Endothelial cell of umbilical vein (primary cell): ENCODE data around the gene LMNB1. TPM values are rescaled to one million over a fixed set of nuclear protein-coding genes. Genes with fewer than 3 reads are reported as not detected.

ENCODE experiments used
- BruUV-seq: library from RNA; stranded (reverse); fragments of 400-500 nt; replicated peaks from 2 replicates; lab custom pipeline; 2021; lab: Mats Ljungman, UMichigan
- CTCF ChIA-PET: fragments of 300-600, 350-600 bp; sonication (Branson Sonifier 250); formaldehyde crosslinking; loops from one replicate; lab custom pipeline; 2021; ENCODE audit warnings: antibody characterized with exemption, inconsistent platforms; lab: Charles Lee
- POLR2A ChIA-PET: fragments of 300-600, 350-600 bp; sonication (Branson Sonifier 250); formaldehyde crosslinking; loops from one replicate; lab custom pipeline; 2021; ENCODE audit warnings: antibody characterized with exemption, inconsistent platforms; lab: Charles Lee
- DNase-seq: peaks from one replicate; pipeline ENCODE4 v3.0.0-alpha.2; 2011; ENCODE audit warnings: low read depth, low spot score
- FAIRE-seq: peaks from 2 replicates; lab custom pipeline; 2011; peaks lifted over from hg19 to GRCh38; lab: Jason Lieb, UNC
- H2AFZ ChIP-seq: 2 replicates; pipeline ENCODE4 v1.6.0; 2012; ENCODE audit warnings: low read depth, low read length, control low read depth, inconsistent platforms
- H3K27ac ChIP-seq: 2 replicates; pipeline ENCODE4 v1.5.1; 2011; ENCODE audit warnings: low read depth, mild to moderate bottlenecking, control low read depth, low read length, moderate library complexity; ENCODE audit not compliant: insufficient read depth
- H3K27me3 ChIP-seq, 2 experiments: 2 replicates each; pipeline versions ENCODE4 v1.6.0 to v1.6.1; 2011; ENCODE audit warnings: low read length in 2 of 2, mixed read lengths in 1 of 2; ENCODE audit not compliant: control insufficient read depth in 2 of 2, insufficient read depth in 2 of 2
- H3K36me3 ChIP-seq, 2 experiments: 2 replicates in 1 of 2; 3 replicates in 1 of 2; pipeline ENCODE4 v1.5.1; 2011; ENCODE audit warnings: low read length in 2 of 2, mild to moderate bottlenecking in 1 of 2, moderate library complexity in 1 of 2; ENCODE audit not compliant: control insufficient read depth in 2 of 2, insufficient read depth in 2 of 2; ENCODE audit errors: extremely low read depth in 1 of 2
- H3K4me1 ChIP-seq: 3 replicates; pipeline ENCODE4 v1.5.1; 2011; ENCODE audit warnings: mild to moderate bottlenecking, low read length; ENCODE audit not compliant: control insufficient read depth, insufficient read depth; ENCODE audit errors: extremely low read depth
- H3K4me2 ChIP-seq: 2 replicates; pipeline ENCODE4 v1.6.1; 2011; ENCODE audit warnings: low read length, control low read depth, mixed read lengths; ENCODE audit not compliant: insufficient read depth
- H3K4me3 ChIP-seq, 3 experiments: fragments of 200-600 bp in 1 of 3; sonication (generic), shearing (Covaris generic) in 1 of 3; replicated peaks in 1 of 3; 2 replicates each; pipeline ENCODE4 v1.5.1; 2011 to 2016; ENCODE audit warnings: control low read depth in 3 of 3, low read length in 3 of 3, mild to moderate bottlenecking in 2 of 3, inconsistent platforms in 1 of 3, low read depth in 1 of 3, moderate library complexity in 1 of 3; ENCODE audit not compliant: insufficient read depth in 1 of 3
- H3K79me2 ChIP-seq: 2 replicates; pipeline ENCODE4 v1.6.0; 2012; ENCODE audit warnings: low read length, inconsistent platforms; ENCODE audit not compliant: control insufficient read depth, insufficient read depth
- H3K9ac ChIP-seq: replicated peaks from 2 replicates; pipeline ENCODE3; 2011; ENCODE audit warnings: low read length, control low read depth; ENCODE audit not compliant: insufficient read depth; ENCODE audit errors: extremely low read depth
- H3K9me1 ChIP-seq: replicated peaks from 3 replicates; pipeline ENCODE4 v1.6.0; 2011; ENCODE audit warnings: mild to moderate bottlenecking, low read length; ENCODE audit not compliant: control insufficient read depth, insufficient read depth; ENCODE audit errors: extremely low read depth
- H3K9me3 ChIP-seq: replicated peaks from 2 replicates; pipeline ENCODE4 v1.5.1; 2012; ENCODE audit warnings: low read length, inconsistent platforms; ENCODE audit not compliant: control insufficient read depth, insufficient read depth
- H4K20me1 ChIP-seq: replicated peaks from 2 replicates; pipeline ENCODE3; 2011; ENCODE audit warnings: mild to moderate bottlenecking, low read length; ENCODE audit not compliant: control insufficient read depth, insufficient read depth; ENCODE audit errors: extremely low read depth
- CTCF ChIP-seq, 2 donors: IDR thresholded peaks; 1 replicate in 1 of 2; 2 replicates in 1 of 2; pipeline ENCODE4 v1.5.1; 2011; ENCODE audit warnings: low read length in 2 of 2, mild to moderate bottlenecking in 2 of 2, moderate library complexity in 2 of 2, control low read depth in 1 of 2, inconsistent platforms in 1 of 2, low read depth in 1 of 2; ENCODE audit not compliant: insufficient read depth in 1 of 2; ENCODE audit errors: extremely low read depth in 1 of 2
- EZH2 ChIP-seq: IDR thresholded peaks from 2 replicates; pipeline ENCODE4 v1.6.1; 2012; ENCODE audit warnings: borderline replicate concordance, low read depth, mild to moderate bottlenecking, moderate library complexity, low read length, inconsistent platforms; ENCODE audit not compliant: severe bottlenecking
- GATA2 ChIP-seq: IDR thresholded peaks from 2 replicates; pipeline ENCODE4 v1.7.0; 2011; ENCODE audit warnings: low read depth, mild to moderate bottlenecking, moderate library complexity, mixed read lengths, low read length; ENCODE audit not compliant: insufficient read length, insufficient read depth
- JUN ChIP-seq: IDR thresholded peaks from 2 replicates; pipeline ENCODE4 v1.6.1; 2011; ENCODE audit warnings: borderline replicate concordance, low read depth; ENCODE audit not compliant: insufficient read length, insufficient read depth
- MAX ChIP-seq: IDR thresholded peaks from 2 replicates; pipeline ENCODE4 v1.6.1; 2011; ENCODE audit not compliant: insufficient read depth, insufficient read length
- POLR2A ChIP-seq: IDR thresholded peaks from 2 replicates; pipeline ENCODE4 v1.6.1; 2012; ENCODE audit warnings: low read depth, mild to moderate bottlenecking, control low read depth, low read length
- POLR2AphosphoS5 ChIP-seq: IDR thresholded peaks from 2 replicates; pipeline ENCODE4 v1.6.1; 2012; ENCODE audit warnings: low read depth, mild to moderate bottlenecking, control low read depth, low read length, moderate library complexity; ENCODE audit not compliant: insufficient read depth
- dilution Hi-C: fragments of 300-500 bp; cut with MboI; formaldehyde crosslinking; loops from one replicate; pipeline ENCODE4 v1.15.0; 2019; ENCODE audit warnings: low sequenced_read_pairs; ENCODE audit not compliant: extremely low pct_ligation_motif_present
- intact Hi-C: fragments of 100-400 bp; cut with micrococcal nuclease; formaldehyde crosslinking; loops from one replicate; pipeline ENCODE4 v1.10.0; 2022
- polyA plus RNA-seq, 4 experiments: library from polyadenylated mRNA; depleted of rRNA in 3 of 4; stranded (reverse) in 3 of 4; unstranded in 1 of 4; fragments of >200 nt; gene quantifications; 2 replicates each; pipeline versions ENCODE4 v1.2.1 to v1.2.3, GENCODE V29; 2011 to 2012; ENCODE audit warnings: missing spikeins in 1 of 4
- total RNA-seq: library from RNA; stranded (reverse); gene quantifications from 2 replicates; pipeline ENCODE4 v1.2.3, GENCODE V29; 2021

Gene LMNB1
- total and polyA plus RNA-seq, 2 donors (not counting 3 experiments of a cell fraction or from before 2014, with no cell fraction given) = 45.2 to 144 TPM

- no TSS peak for BruUV-seq
- Histone ChIP-seq H3K27me3 (no peaks in the 10 kb centered on the region), H3K4me1 (peaks cover 13% of the 10 kb centered on the region), H3K9me1 (no peaks in the 10 kb centered on the region), H3K4me3 (no peak overlapping the region), H3K9me3 (no peaks in the 10 kb centered on the region), H3K9ac (no peak overlapping the region), H3K79me2 (peaks cover 72% of the 10 kb centered on the region), H2AFZ (no peak overlapping the region), H3K27ac (peak overlapping the region; percentile 11), H4K20me1 (peaks cover 2% of the 10 kb centered on the region), H3K4me2 (peak overlapping the region; percentile 36), H3K36me3 (peaks cover 0 to 9% of the 10 kb centered on the region in 2 experiments)
- no peak for FAIRE-seq
- DNase-seq = no peak
- TF ChIP-seq MAX (no peak), EZH2 (no peak), POLR2A (no peak), JUN (peak; percentile 14), POLR2AphosphoS5 (no peak)
- POLR2A ChIA-PET = no interaction called here
- intact Hi-C loops = loop anchor here (5.0 kb wide), 2 partner anchors 148 to 453 kb away; no protein-coding TSS in a partner anchor
- CTCF ChIA-PET = interaction anchor here (1.0 to 2.4 kb wide), 6 partner anchors 10 to 688 kb away, joined by 3 to 13 read pairs (median 4); no protein-coding TSS in a partner anchor
- dilution Hi-C loops = no loop called here
These were observed 28.1 kb downstream of the LMNB1 start for GRCh38 chr5:126805063-126805462.

GRCh38 chr5:126808521-126808988 is 31.6 kb downstream of the LMNB1 start:
- POLR2A ChIA-PET = no interaction called here
- peak; percentile 49 for FAIRE-seq
- CTCF ChIA-PET = interaction anchor here (0.6 to 4.4 kb wide), 15 partner anchors 17 to 684 kb away, joined by 3 to 47 read pairs (median 5); partner anchors contain the start of gene LMNB1
- Histone ChIP-seq H3K27ac (no peak overlapping the region), H3K4me1 (peaks cover 39% of the 10 kb centered on the region), H2AFZ (no peak overlapping the region), H4K20me1 (no peaks in the 10 kb centered on the region), H3K36me3 (peaks cover 0 to 12% of the 10 kb centered on the region in 2 experiments), H3K4me3 (no peak overlapping the region), H3K27me3 (no peaks in the 10 kb centered on the region), H3K9me3 (no peaks in the 10 kb centered on the region), H3K9me1 (no peaks in the 10 kb centered on the region), H3K79me2 (peaks cover 47% of the 10 kb centered on the region), H3K4me2 (no peak overlapping the region), H3K9ac (no peak overlapping the region)
- intact Hi-C loops = loop anchor here (1.0 to 5.0 kb wide), 4 partner anchors 30 to 456 kb away; no protein-coding TSS in a partner anchor
- peak; percentile 53 for DNase-seq
- no TSS peak for BruUV-seq
- dilution Hi-C loops = no loop called here
- TF ChIP-seq POLR2AphosphoS5 (no peak), GATA2 (no peak), POLR2A (no peak), CTCF (IDR thresholded peaks at IDR 0.05; ENCODE audit: extremely low read depth in 1 of 2, insufficient read depth in 1 of 2, low read depth in 1 of 2, low read length in 2 of 2) (peak; percentile 13 to 40), MAX (no peak), EZH2 (no peak)
